ENCODE measurements around the gene CRTAP. TPM values are rescaled to one million over a fixed set of nuclear protein-coding genes. Genes with fewer than 3 reads are reported as not detected.

CRTAP gene
- total and polyA plus RNA-seq, 2 of the 13 experiments (the other 11 are each of a cell fraction or from before 2014, with no cell fraction given), result 54.2 to 119 TPM

DNA sequence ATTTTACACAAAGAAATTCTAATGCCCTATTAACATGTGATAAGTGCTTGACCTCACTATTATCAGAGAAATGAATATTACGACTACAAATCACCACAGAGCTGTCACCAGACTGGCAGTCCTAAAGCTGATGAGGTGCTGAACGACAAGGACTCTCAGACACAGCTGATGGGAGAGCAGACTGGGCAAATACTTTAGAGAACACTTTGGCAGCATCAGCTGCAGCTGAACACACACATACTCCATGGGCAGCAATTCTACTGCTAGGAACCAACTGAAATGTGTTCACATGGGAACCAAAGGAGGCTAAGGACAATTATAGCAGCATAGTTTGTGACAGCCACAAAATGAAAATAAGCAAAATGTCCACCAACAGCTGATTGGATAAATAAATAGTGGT is 59.3 kb downstream of the CRTAP start:
- H3K9me3 ChIP-seq (ENCODE audit: low read length), result no peaks in the 10 kb centered on the region
- in situ Hi-C loops (cut with HindIII; ENCODE audit: extremely low pct_ligation_motif_present, low pct_unique_long_range_greater_than_20kb), result no loop called here
- H3K4me1 ChIP-seq (ENCODE audit: insufficient read depth, low read length), result peaks cover 11% of the 10 kb centered on the region
- H3K9ac ChIP-seq (ENCODE audit: insufficient read depth, low read depth, low read length), result no peak overlapping the region
- H3K36me3 ChIP-seq (replicated peaks in 1 of 2; ENCODE audit: control insufficient read depth in 1 of 2, insufficient read depth in 2 of 2, low read length in 2 of 2), result no peaks in the 10 kb centered on the region
- H3K27ac ChIP-seq (ENCODE audit: extremely low read length, insufficient read depth, low read length), result no peak overlapping the region
- H2AFZ ChIP-seq (ENCODE audit: low read length), result no peak overlapping the region
- no peaks in the 10 kb centered on the region for H3K79me2 ChIP-seq (ENCODE audit: insufficient read depth, low read length)
- no TSS peak for BruUV-seq (replicated peaks)
- no peaks in the 10 kb centered on the region for H4K20me1 ChIP-seq (ENCODE audit: insufficient read depth, low read length)
- H3K27me3 ChIP-seq (ENCODE audit: control insufficient read depth in 1 of 2, insufficient read depth in 2 of 2, low read length in 2 of 2), result peaks cover 0 to 8% of the 10 kb centered on the region in 2 experiments; a peak in 2 of 5 replicates
- H3K4me2 ChIP-seq (ENCODE audit: low read depth, low read length), result no peak overlapping the region
- CTCF ChIA-PET (ENCODE audit: low intra/inter-chr PET ratio, low total read pairs), result no interaction called here
- DNase-seq (ENCODE audit: low spot score), result no peak
- H3K4me3 ChIP-seq (replicated peaks in 1 of 3; ENCODE audit: insufficient read depth in 1 of 3, low read depth in 2 of 3, low read length in 3 of 3), result no peak overlapping the region
- no peak for ATAC-seq
- POLR2A ChIA-PET, result no interaction called here
- FAIRE-seq, result no peak
- 0% methylated on average over 2 of the region's 2 CpGs for WGBS (ENCODE audit: low lambda C conversion rate)
- intact Hi-C loops (cut with micrococcal nuclease; ENCODE audit: unreplicated experiment), result no loop called here
- TF ChIP-seq PHB2 (IDR thresholded peaks at IDR 0.05; ENCODE audit: partially characterized antibody) (no peak), PRPF4 (IDR thresholded peaks at IDR 0.05; ENCODE audit: low read depth, low read length, poor library complexity, severe bottlenecking) (no peak), ZNF616 (CRISPR knock-in tag; IDR thresholded peaks at IDR 0.05; ENCODE audit: low read depth) (no peak), TEAD3 (CRISPR knock-in tag; optimal IDR thresholded peaks at IDR 0.05; ENCODE audit: borderline replicate concordance) (no peak), HES4 (CRISPR knock-in tag; IDR thresholded peaks at IDR 0.05; ENCODE audit: borderline replicate concordance) (no peak), EEA1 (CRISPR knock-in tag; IDR thresholded peaks at IDR 0.05; ENCODE audit: borderline replicate concordance) (no peak), NFATC3 (CRISPR knock-in tag; IDR thresholded peaks at IDR 0.05) (no peak), ZNF17 (CRISPR knock-in tag; IDR thresholded peaks at IDR 0.05) (no peak)
- TF ChIP-seq, protein P1, sequence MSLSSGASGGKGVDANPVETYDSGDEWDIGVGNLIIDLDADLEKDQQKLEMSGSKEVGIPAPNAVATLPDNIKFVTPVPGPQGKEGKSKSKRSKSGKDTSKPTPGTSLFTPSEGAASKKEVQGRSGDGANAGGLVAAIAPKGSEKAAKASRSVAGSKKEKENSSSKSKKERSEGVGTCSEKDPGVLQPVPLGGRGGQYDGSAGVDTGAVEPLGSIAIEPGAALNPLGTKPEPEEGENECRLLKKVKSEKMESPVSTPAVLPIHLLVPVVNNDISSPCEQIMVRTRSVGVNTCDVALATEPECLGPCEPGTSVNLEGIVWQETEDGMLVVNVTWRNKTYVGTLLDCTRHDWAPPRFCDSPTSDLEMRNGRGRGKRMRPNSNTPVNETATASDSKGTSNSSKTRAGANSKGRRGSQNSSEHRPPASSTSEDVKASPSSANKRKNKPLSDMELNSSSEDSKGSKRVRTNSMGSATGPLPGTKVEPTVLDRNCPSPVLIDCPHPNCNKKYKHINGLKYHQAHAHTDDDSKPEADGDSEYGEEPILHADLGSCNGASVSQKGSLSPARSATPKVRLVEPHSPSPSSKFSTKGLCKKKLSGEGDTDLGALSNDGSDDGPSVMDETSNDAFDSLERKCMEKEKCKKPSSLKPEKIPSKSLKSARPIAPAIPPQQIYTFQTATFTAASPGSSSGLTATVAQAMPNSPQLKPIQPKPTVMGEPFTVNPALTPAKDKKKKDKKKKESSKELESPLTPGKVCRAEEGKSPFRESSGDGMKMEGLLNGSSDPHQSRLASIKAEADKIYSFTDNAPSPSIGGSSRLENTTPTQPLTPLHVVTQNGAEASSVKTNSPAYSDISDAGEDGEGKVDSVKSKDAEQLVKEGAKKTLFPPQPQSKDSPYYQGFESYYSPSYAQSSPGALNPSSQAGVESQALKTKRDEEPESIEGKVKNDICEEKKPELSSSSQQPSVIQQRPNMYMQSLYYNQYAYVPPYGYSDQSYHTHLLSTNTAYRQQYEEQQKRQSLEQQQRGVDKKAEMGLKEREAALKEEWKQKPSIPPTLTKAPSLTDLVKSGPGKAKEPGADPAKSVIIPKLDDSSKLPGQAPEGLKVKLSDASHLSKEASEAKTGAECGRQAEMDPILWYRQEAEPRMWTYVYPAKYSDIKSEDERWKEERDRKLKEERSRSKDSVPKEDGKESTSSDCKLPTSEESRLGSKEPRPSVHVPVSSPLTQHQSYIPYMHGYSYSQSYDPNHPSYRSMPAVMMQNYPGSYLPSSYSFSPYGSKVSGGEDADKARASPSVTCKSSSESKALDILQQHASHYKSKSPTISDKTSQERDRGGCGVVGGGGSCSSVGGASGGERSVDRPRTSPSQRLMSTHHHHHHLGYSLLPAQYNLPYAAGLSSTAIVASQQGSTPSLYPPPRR (CRISPR knock-in tag; IDR thresholded peaks at IDR 0.05; ENCODE audit: borderline replicate concordance), result no peak
- TF ChIP-seq, protein P2, sequence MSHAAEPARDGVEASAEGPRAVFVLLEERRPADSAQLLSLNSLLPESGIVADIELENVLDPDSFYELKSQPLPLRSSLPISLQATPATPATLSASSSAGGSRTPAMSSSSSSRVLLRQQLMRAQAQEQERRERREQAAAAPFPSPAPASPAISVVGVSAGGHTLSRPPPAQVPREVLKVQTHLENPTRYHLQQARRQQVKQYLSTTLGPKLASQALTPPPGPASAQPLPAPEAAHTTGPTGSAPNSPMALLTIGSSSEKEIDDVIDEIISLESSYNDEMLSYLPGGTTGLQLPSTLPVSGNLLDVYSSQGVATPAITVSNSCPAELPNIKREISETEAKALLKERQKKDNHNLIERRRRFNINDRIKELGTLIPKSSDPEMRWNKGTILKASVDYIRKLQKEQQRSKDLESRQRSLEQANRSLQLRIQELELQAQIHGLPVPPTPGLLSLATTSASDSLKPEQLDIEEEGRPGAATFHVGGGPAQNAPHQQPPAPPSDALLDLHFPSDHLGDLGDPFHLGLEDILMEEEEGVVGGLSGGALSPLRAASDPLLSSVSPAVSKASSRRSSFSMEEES (CRISPR knock-in tag; IDR thresholded peaks at IDR 0.05), result no peak
- TF ChIP-seq, protein P3, sequence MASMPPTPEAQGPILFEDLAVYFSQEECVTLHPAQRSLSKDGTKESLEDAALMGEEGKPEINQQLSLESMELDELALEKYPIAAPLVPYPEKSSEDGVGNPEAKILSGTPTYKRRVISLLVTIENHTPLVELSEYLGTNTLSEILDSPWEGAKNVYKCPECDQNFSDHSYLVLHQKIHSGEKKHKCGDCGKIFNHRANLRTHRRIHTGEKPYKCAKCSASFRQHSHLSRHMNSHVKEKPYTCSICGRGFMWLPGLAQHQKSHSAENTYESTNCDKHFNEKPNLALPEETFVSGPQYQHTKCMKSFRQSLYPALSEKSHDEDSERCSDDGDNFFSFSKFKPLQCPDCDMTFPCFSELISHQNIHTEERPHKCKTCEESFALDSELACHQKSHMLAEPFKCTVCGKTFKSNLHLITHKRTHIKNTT (CRISPR knock-in tag; IDR thresholded peaks at IDR 0.05), result no peak
- TF ChIP-seq, protein P4, sequence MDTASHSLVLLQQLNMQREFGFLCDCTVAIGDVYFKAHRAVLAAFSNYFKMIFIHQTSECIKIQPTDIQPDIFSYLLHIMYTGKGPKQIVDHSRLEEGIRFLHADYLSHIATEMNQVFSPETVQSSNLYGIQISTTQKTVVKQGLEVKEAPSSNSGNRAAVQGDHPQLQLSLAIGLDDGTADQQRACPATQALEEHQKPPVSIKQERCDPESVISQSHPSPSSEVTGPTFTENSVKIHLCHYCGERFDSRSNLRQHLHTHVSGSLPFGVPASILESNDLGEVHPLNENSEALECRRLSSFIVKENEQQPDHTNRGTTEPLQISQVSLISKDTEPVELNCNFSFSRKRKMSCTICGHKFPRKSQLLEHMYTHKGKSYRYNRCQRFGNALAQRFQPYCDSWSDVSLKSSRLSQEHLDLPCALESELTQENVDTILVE (CRISPR knock-in tag; IDR thresholded peaks at IDR 0.05), result no peak
- TF ChIP-seq, protein P5, sequence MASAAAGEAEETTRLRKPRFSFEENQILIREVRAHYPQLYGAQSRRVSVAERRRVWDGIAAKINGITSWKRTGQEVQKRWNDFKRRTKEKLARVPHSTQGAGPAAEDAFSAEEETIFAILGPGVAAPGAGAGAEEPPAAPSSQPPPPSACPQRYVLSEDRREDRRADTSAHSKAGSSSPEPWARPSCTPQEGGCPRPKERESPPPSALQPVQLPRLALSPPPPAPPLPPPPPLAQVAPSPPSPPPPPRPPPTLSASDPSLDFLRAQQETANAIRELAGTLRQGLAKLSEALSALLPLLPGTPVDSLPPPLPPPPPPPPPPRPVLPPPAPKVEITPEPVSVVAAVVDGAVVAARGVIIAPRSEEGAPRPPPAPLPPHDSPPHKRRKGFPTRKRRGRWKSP (CRISPR knock-in tag; IDR thresholded peaks at IDR 0.05), result no peak
- TF ChIP-seq, protein P6, sequence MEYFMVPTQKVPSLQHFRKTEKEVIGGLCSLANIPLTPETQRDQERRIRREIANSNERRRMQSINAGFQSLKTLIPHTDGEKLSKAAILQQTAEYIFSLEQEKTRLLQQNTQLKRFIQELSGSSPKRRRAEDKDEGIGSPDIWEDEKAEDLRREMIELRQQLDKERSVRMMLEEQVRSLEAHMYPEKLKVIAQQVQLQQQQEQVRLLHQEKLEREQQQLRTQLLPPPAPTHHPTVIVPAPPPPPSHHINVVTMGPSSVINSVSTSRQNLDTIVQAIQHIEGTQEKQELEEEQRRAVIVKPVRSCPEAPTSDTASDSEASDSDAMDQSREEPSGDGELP (IDR thresholded peaks at IDR 0.05; ENCODE audit: borderline replicate concordance, low read depth), result no peak

Data from HepG2 (cell line).